ENCODE data around the gene RBMS1.

GRCh38 chr2:160363055-160363454 lies 130.6 kb downstream of the RBMS1 start:
- TF ChIP-seq CTCF (optimal IDR thresholded peaks at IDR 0.05 in 1 of 3, IDR thresholded peaks at IDR 0.05 in 1 of 3, conservative IDR thresholded peaks at IDR 0.05 in 1 of 3; ENCODE audit: extremely low read depth in 1 of 3, insufficient read depth in 2 of 3, low read length in 3 of 3) (no peak), EZH2 (IDR thresholded peaks at IDR 0.05; ENCODE audit: low read length) (no peak)

Measured in keratinocyte (primary cell).